GM12878 (cell line): ENCODE measurements around the gene FCGBP. TPM values are rescaled to one million over a fixed set of nuclear protein-coding genes. Genes with fewer than 3 reads are reported as not detected.

Experiments used
- ATAC-seq: fragments of 200-7000 bp; cut with Tn5 transposase; 3 replicates; pipeline ENCODE4 v1.9.1; 2020; ENCODE audit warnings: mild to moderate bottlenecking, moderate library complexity
- BruUV-seq: library from RNA; stranded (reverse); fragments of 400-500 nt; replicated peaks from 2 replicates; lab custom pipeline; 2021; lab: Mats Ljungman, UMichigan
- CTCF ChIA-PET: fragments of 300-600 bp; sonication (Branson Sonifier 250); formaldehyde crosslinking; extraction: SDS; loops from one replicate; lab custom pipeline; 2021; ENCODE audit warnings: inconsistent platforms; lab: Yijun Ruan, JAX
- POLR2A ChIA-PET: fragments of 350-600 bp; formaldehyde crosslinking; extraction: SDS; loops from one replicate; lab custom pipeline; 2021; ENCODE audit warnings: inconsistent platforms; lab: Charles Lee
- RAD21 ChIA-PET: fragments of 300-600 bp; sonication (Branson Sonifier 250); formaldehyde crosslinking; loops from one replicate; lab custom pipeline; 2023; ENCODE audit warnings: antibody characterized with exemption; ENCODE audit not compliant: unreplicated experiment; lab: Charles Lee
- SMC1A ChIA-PET: fragments of 300-600 bp; sonication (Branson Sonifier 250); formaldehyde crosslinking; loops from one replicate; lab custom pipeline; 2023; ENCODE audit not compliant: unreplicated experiment, uncharacterized antibody; lab: Charles Lee
- DNase-seq: peaks from one replicate; pipeline ENCODE4 v3.0.0-alpha.2; 2011; ENCODE audit warnings: low read depth, low spot score
- FAIRE-seq: peaks from 3 replicates; lab custom pipeline; 2011; peaks lifted over from hg19 to GRCh38; lab: Jason Lieb, UNC
- H2AFZ ChIP-seq: 2 replicates; pipeline ENCODE4 v1.6.0; 2011; ENCODE audit warnings: low read depth, low read length, control low read depth; ENCODE audit not compliant: control insufficient read depth
- H3K27ac ChIP-seq: 2 replicates; pipeline ENCODE4 v1.5.1; 2011; ENCODE audit warnings: control low read depth; ENCODE audit not compliant: control insufficient read depth, insufficient read depth
- H3K27me3 ChIP-seq, 2 experiments: replicated peaks in 1 of 2; 2 replicates each; pipeline versions ENCODE4 v1.6.0 to v1.6.1; 2011; ENCODE audit warnings: low read length in 1 of 2; ENCODE audit not compliant: control insufficient read depth in 2 of 2, insufficient read depth in 2 of 2
- H3K36me3 ChIP-seq, 2 experiments: 2 replicates each; pipeline ENCODE4 v1.5.1; 2011; ENCODE audit warnings: low read length in 1 of 2; ENCODE audit not compliant: control insufficient read depth in 2 of 2, insufficient read depth in 2 of 2
- H3K4me1 ChIP-seq: 2 replicates; pipeline ENCODE4 v1.6.1; 2011; ENCODE audit warnings: mild to moderate bottlenecking, low read length, moderate library complexity, mixed read lengths; ENCODE audit not compliant: control insufficient read depth, insufficient read depth
- H3K4me2 ChIP-seq: 2 replicates; pipeline ENCODE4 v1.6.0; 2011; ENCODE audit warnings: control low read depth; ENCODE audit not compliant: control insufficient read depth, insufficient read depth
- H3K4me3 ChIP-seq: fragments of 200-600 bp; sonication (generic); 2 replicates; pipeline ENCODE4 v1.5.1; 2016
- H3K79me2 ChIP-seq: 2 replicates; pipeline ENCODE4 v1.6.0; 2011; ENCODE audit warnings: low read length; ENCODE audit not compliant: control insufficient read depth, insufficient read depth
- H3K9ac ChIP-seq: 2 replicates; pipeline ENCODE4 v1.8.0; 2011; ENCODE audit warnings: low read length, control low read depth, mixed read lengths; ENCODE audit not compliant: control insufficient read depth, insufficient read depth
- H3K9me3 ChIP-seq: replicated peaks from 3 replicates; pipeline ENCODE4 v1.5.1; 2011; ENCODE audit warnings: mild to moderate bottlenecking, low read length; ENCODE audit not compliant: control insufficient read depth, insufficient read depth
- H4K20me1 ChIP-seq: 2 replicates; pipeline ENCODE4 v1.6.0; 2011; ENCODE audit not compliant: control insufficient read depth, insufficient read depth
- BACH1 ChIP-seq: fragments of 450-650 bp; IDR thresholded peaks from 2 replicates; pipeline ENCODE4 v1.6.1; 2017; ENCODE audit warnings: mild to moderate bottlenecking, borderline replicate concordance
- BRCA1 ChIP-seq: IDR thresholded peaks from 2 replicates; pipeline ENCODE4 v1.6.1; 2011; ENCODE audit warnings: low read depth, low read length, improper control_type of control experiment
- CBFB ChIP-seq: IDR thresholded peaks from 2 replicates; pipeline ENCODE4 v1.6.1; 2016; ENCODE audit warnings: antibody characterized with exemption, low read depth
- CBX5 ChIP-seq: sonication (generic); IDR thresholded peaks from 2 replicates; pipeline ENCODE4 v1.6.1; 2016; ENCODE audit warnings: low read depth, moderate library complexity, mild to moderate bottlenecking, inconsistent platforms
- CREB1 ChIP-seq: IDR thresholded peaks from 2 replicates; pipeline ENCODE4 v1.6.1; 2012; ENCODE audit warnings: low read depth, mild to moderate bottlenecking, inconsistent platforms
- CREM ChIP-seq: IDR thresholded peaks from 2 replicates; pipeline ENCODE4 v1.6.1; 2014; ENCODE audit warnings: antibody characterized with exemption, low read depth
- DPF2 ChIP-seq: fragments of 450-650 bp; IDR thresholded peaks from 2 replicates; pipeline ENCODE4 v1.6.1; 2017; ENCODE audit warnings: mild to moderate bottlenecking
- EED ChIP-seq: sonication (generic); IDR thresholded peaks from 2 replicates; pipeline ENCODE4 v1.6.1; 2016; ENCODE audit warnings: antibody characterized with exemption, low read depth
- EP300 ChIP-seq, 2 experiments: fragments of 150-350 bp in 1 of 2; IDR thresholded peaks; 2 replicates each; pipeline ENCODE4 v1.6.1; 2011 to 2012; ENCODE audit warnings: low read depth in 2 of 2, low read length in 2 of 2, borderline replicate concordance in 1 of 2, improper control_type of control experiment in 1 of 2, inconsistent platforms in 1 of 2; ENCODE audit not compliant: control insufficient read depth in 1 of 2
- GABPA ChIP-seq: IDR thresholded peaks from 2 replicates; pipeline ENCODE4 v1.6.1; 2014; ENCODE audit warnings: antibody characterized with exemption, low read depth, mild to moderate bottlenecking, inconsistent platforms
- HDGF ChIP-seq: fragments of 450-650 bp; IDR thresholded peaks from 2 replicates; pipeline ENCODE4 v1.6.1; 2016; ENCODE audit warnings: antibody characterized with exemption
- IKZF2 ChIP-seq, 2 experiments: fragments of 450-650 bp; IDR thresholded peaks; 2 replicates each; pipeline ENCODE4 v1.6.1; 2017; ENCODE audit warnings: mild to moderate bottlenecking in 2 of 2, moderate library complexity in 2 of 2
- MEF2B ChIP-seq: fragments of 450-650 bp; IDR thresholded peaks from 2 replicates; pipeline ENCODE4 v1.6.1; 2018; ENCODE audit warnings: mild to moderate bottlenecking, moderate library complexity; ENCODE audit not compliant: partially characterized antibody, poor library complexity, severe bottlenecking
- MTA2 ChIP-seq: fragments of 450-650 bp; IDR thresholded peaks from 2 replicates; pipeline ENCODE4 v1.6.1; 2016; ENCODE audit warnings: low read depth, mild to moderate bottlenecking, moderate library complexity
- MTA3 ChIP-seq: IDR thresholded peaks from 2 replicates; pipeline ENCODE4 v1.6.1; 2012; ENCODE audit warnings: low read length, inconsistent platforms, borderline replicate concordance
- NBN ChIP-seq: fragments of 450-650 bp; IDR thresholded peaks from 2 replicates; pipeline ENCODE4 v1.6.1; 2016
- NFYB ChIP-seq: IDR thresholded peaks from 2 replicates; pipeline ENCODE4 v1.6.1; 2011; ENCODE audit warnings: low read depth, mild to moderate bottlenecking, low read length, improper control_type of control experiment, moderate library complexity; ENCODE audit not compliant: insufficient read depth
- PAX5 ChIP-seq: IDR thresholded peaks from 2 replicates; pipeline ENCODE4 v1.6.1; 2011; ENCODE audit warnings: low read depth, low read length, borderline replicate concordance
- PKNOX1 ChIP-seq: fragments of 450-650 bp; IDR thresholded peaks from 2 replicates; pipeline ENCODE4 v1.6.1; 2016; ENCODE audit warnings: mild to moderate bottlenecking
- SP1 ChIP-seq: IDR thresholded peaks from one replicate; pipeline ENCODE4 v1.6.1; 2011; ENCODE audit warnings: low read depth, low read length
- ZNF384 ChIP-seq: IDR thresholded peaks from 2 replicates; pipeline ENCODE4 v1.6.1; 2012; ENCODE audit warnings: low read depth, mild to moderate bottlenecking, low read length, improper control_type of control experiment, borderline replicate concordance
- ZSCAN29 ChIP-seq: fragments of 450-650 bp; IDR thresholded peaks from 2 replicates; pipeline ENCODE4 v1.6.1; 2017; ENCODE audit warnings: mild to moderate bottlenecking, moderate library complexity
- WGBS: methylation state at CpG from one replicate; pipeline ENCODE4 v1.1.6; 2016; ENCODE audit warnings: low lambda C conversion rate; ENCODE audit not compliant: insufficient replicate concordance, insufficient coverage; ENCODE audit errors: missing lambda C conversion rate; 5-methylcytosine and 5-hydroxymethylcytosine counted together
- in situ Hi-C: fragments of 300-500 bp; cut with MboI; formaldehyde crosslinking; loops from 9 replicates; pipeline ENCODE4 v1.14.3; 2018; ENCODE audit warnings: mixed read lengths
- intact Hi-C: fragments of 100-400 bp; cut with micrococcal nuclease; formaldehyde crosslinking; loops from one replicate; pipeline ENCODE4 v1.14.2; 2022; ENCODE audit not compliant: unreplicated experiment
- polyA plus RNA-seq, 11 experiments: library from polyadenylated mRNA; depleted of rRNA in 4 of 11; unstranded in 6 of 11; stranded (reverse) in 5 of 11; fragments of >200 nt; fragmentation: Nextera tagmentation in 4 of 11; fragmentation: Illumina TruSeq in 1 of 11; extraction: Ambion mirVana in 4 of 11; extraction: Trizol in 1 of 11; gene quantifications; 1 replicate in 1 of 11; 2 replicates in 10 of 11; pipeline versions ENCODE4 v1.2.1 to v1.2.3, GENCODE V29; 2011 to 2016; ENCODE audit warnings: inconsistent platforms in 2 of 11, missing spikeins in 2 of 11, low read depth in 1 of 11
- total RNA-seq, 4 experiments: library from RNA; depleted of rRNA in 3 of 4; stranded (reverse); fragments of >200 nt in 3 of 4; fragmentation: Illumina TruSeq in 1 of 4; extraction: Trizol in 1 of 4; gene quantifications; 2 replicates each; pipeline versions ENCODE4 v1.2.1 to v1.2.3, GENCODE V29; 2013 to 2021

Gene FCGBP
- total and polyA plus RNA-seq, 10 of the 15 experiments (the other 5 are each of a cell fraction or from before 2014, with no cell fraction given): 0.02 to 3.2 (median 0.37) TPM; not detected in 2

GRCh38 chr19:39941615-39942365, 7.4 kb upstream of the FCGBP start:
- Histone ChIP-seq H3K4me2 (peak overlapping the region; percentile 93), H3K27ac (peak overlapping the region; percentile 84), H3K4me3 (peak overlapping the region; percentile 47), H3K79me2 (no peaks in the 10 kb centered on the region), H3K4me1 (peaks cover 24% of the 10 kb centered on the region), H2AFZ (peak overlapping the region; percentile 65), H3K27me3 (no peaks in the 10 kb centered on the region), H3K36me3 (no peaks in the 10 kb centered on the region), H3K9ac (peak overlapping the region; percentile 42), H4K20me1 (no peaks in the 10 kb centered on the region), H3K9me3 (no peaks in the 10 kb centered on the region; the same call in 1 of the 3 replicates)
- CTCF ChIA-PET: interaction anchor here (0.5 to 6.4 kb wide), 8 partner anchors 10 to 267 kb away, joined by 3 to 84 read pairs (median 4); partner anchors contain the start of gene PSMC4
- intact Hi-C loops (loop anchor here (2.0 kb wide), 1 partner anchor 29 kb away; the partner anchor contains the start of gene PSMC4), in situ Hi-C loops (no loop called here)
- FAIRE-seq (peak; percentile 72), ATAC-seq (peak; percentile 79), DNase-seq (peak; percentile 82)
- POLR2A ChIA-PET: interaction anchor here (0.5 to 7.1 kb wide), 13 partner anchors 10 to 192 kb away, joined by 3 to 64 read pairs (median 4); partner anchors contain the start of genes DYRK1B and PSMC4
- SMC1A ChIA-PET: interaction anchor here (0.6 to 9.6 kb wide), 14 partner anchors 10 to 269 kb away, joined by 3 to 115 read pairs (median 4); partner anchors contain the start of genes PSMC4 and ZNF780B
- RAD21 ChIA-PET: interaction anchor here (0.7 to 3.9 kb wide), 9 partner anchors 10 to 1324 kb away, joined by 3 to 73 read pairs (median 4); partner anchors contain the start of genes PSMC4 and ZNF546
- WGBS: 0% methylated on average over 5 of the region's 5 CpGs
- no TSS peak for BruUV-seq
- TF ChIP-seq NBN: peak; percentile 62
- TF ChIP-seq ZNF384: peak; percentile 80
- TF ChIP-seq MEF2B: peak; percentile 59
- TF ChIP-seq CREB1: peak; percentile 33; the same call in 1 of the 2 replicates
- TF ChIP-seq EP300 (IDR thresholded peaks at IDR 0.05; ENCODE audit: borderline replicate concordance in 1 of 2, control insufficient read depth in 1 of 2, low read depth in 2 of 2, low read length in 2 of 2): 0 out of 4 replicates have a peak, but pooled peaks of 1 of the 2 experiments have one; percentile 38
- peak; percentile 86 for TF ChIP-seq CBFB
- TF ChIP-seq BRCA1: no peak
- TF ChIP-seq NFYB: peak; percentile 78
- TF ChIP-seq CBX5: no peak; the same call in 1 of the 2 replicates
- peak; percentile 58; the same call in 1 of the 2 replicates for TF ChIP-seq DPF2
- 0 out of 2 replicates have a peak, but pooled peaks have one; percentile 5 for TF ChIP-seq PKNOX1
- 0 out of 2 replicates have a peak, but pooled peaks have one; percentile 13 for TF ChIP-seq GABPA
- TF ChIP-seq ZSCAN29: no peak
- TF ChIP-seq BACH1: no peak
- peak; percentile 81 for TF ChIP-seq EED
- 0 out of 2 replicates have a peak, but pooled peaks have one; percentile 39 for TF ChIP-seq CREM
- TF ChIP-seq IKZF2 (IDR thresholded peaks at IDR 0.05): peak; percentile 80 to 84
- TF ChIP-seq PAX5: peak; percentile 40; the same call in 1 of the 2 replicates
- 0 out of 2 replicates have a peak, but pooled peaks have one; percentile 62 for TF ChIP-seq MTA3
- no peak for TF ChIP-seq HDGF
- TF ChIP-seq MTA2: peak; percentile 64; the same call in 1 of the 2 replicates
- peak; percentile 20 for TF ChIP-seq SP1
